Measurements from ENCODE around the gene NXPH4.

DNA sequence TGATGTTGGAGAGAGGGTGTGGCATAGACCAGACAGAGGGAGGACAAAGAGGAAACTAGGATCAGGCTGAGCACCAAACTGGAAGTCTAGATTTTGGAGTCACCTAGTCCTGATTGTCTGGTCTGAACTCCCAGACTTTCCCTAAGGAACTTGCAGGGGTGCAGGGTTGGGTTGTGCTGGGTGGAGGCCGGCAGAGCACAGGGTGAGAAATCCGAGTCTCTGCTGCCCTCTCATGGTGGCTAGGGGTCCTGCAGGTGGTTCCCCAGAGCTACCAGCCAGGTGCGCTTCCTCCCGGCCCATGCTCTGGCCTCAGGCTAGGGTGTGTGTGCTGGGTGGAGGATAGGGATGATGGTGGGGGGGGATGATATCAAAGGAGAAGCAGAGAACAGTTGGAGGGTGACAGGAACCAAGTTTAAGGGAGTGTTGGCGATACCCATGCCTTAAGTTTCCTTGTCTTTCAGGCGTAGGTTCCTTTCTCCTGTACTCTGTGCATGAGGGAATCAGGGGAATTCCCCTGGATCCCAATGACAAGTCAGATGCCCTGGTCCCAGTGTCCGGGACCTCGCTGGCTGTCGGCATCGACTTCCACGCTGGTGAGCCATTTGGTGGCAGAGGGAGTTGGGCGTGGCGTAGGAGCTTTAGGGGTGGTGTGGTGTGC lies 33.5 kb upstream of the NXPH4 start:
- TF ChIP-seq, protein P1, sequence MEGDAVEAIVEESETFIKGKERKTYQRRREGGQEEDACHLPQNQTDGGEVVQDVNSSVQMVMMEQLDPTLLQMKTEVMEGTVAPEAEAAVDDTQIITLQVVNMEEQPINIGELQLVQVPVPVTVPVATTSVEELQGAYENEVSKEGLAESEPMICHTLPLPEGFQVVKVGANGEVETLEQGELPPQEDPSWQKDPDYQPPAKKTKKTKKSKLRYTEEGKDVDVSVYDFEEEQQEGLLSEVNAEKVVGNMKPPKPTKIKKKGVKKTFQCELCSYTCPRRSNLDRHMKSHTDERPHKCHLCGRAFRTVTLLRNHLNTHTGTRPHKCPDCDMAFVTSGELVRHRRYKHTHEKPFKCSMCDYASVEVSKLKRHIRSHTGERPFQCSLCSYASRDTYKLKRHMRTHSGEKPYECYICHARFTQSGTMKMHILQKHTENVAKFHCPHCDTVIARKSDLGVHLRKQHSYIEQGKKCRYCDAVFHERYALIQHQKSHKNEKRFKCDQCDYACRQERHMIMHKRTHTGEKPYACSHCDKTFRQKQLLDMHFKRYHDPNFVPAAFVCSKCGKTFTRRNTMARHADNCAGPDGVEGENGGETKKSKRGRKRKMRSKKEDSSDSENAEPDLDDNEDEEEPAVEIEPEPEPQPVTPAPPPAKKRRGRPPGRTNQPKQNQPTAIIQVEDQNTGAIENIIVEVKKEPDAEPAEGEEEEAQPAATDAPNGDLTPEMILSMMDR (IDR thresholded peaks at IDR 0.05) = peak; percentile 78 to 87 (median 82)
- no peak for TF ChIP-seq POLR2A (IDR thresholded peaks at IDR 0.05)

All from right lobe of liver (tissue), 4 donors.